ENCODE data around the gene KCND2. TPM values are rescaled to one million over a fixed set of nuclear protein-coding genes. Genes with fewer than 3 reads are reported as not detected.

Gene KCND2
- total RNA-seq, 2 donors from 2014 or later, result not detected

- H3K36me3 Mint-ChIP-seq (ENCODE audit: low read depth), result no peaks in the 10 kb centered on the region
- H3K27me3 Mint-ChIP-seq, result no peaks in the 10 kb centered on the region
- H3K9me3 Mint-ChIP-seq, result peaks cover 5% of the 10 kb centered on the region
- no peak overlapping the region for H3K27ac Mint-ChIP-seq
- no peak overlapping the region for H3K4me3 Mint-ChIP-seq
- no peaks in the 10 kb centered on the region for H3K4me1 Mint-ChIP-seq
- ATAC-seq (replicated peaks), result no peak
Measured at GRCh38 chr7:120412139-120413050, 139.4 kb downstream of the KCND2 start.

GRCh38 chr7:120413164-120413563, 140.2 kb downstream of the KCND2 start:
- Mint-ChIP-seq H3K4me1 (no peaks in the 10 kb centered on the region), H3K27me3 (no peaks in the 10 kb centered on the region), H3K36me3 (ENCODE audit: low read depth) (no peaks in the 10 kb centered on the region), H3K4me3 (no peak overlapping the region), H3K27ac (no peak overlapping the region), H3K9me3 (peaks cover 1% of the 10 kb centered on the region)
- no peak for ATAC-seq (replicated peaks)

GRCh38 chr7:120417244-120417979, 144.4 kb downstream of the KCND2 start:
- Mint-ChIP-seq H3K9me3 (peaks cover 5% of the 10 kb centered on the region), H3K4me1 (no peaks in the 10 kb centered on the region), H3K27ac (no peak overlapping the region), H3K27me3 (no peaks in the 10 kb centered on the region), H3K36me3 (ENCODE audit: low read depth) (no peaks in the 10 kb centered on the region), H3K4me3 (no peak overlapping the region)
- ATAC-seq (replicated peaks), result no peak

- H3K27me3 Mint-ChIP-seq, result no peaks in the 10 kb centered on the region
- H3K4me1 Mint-ChIP-seq, result no peaks in the 10 kb centered on the region
- H3K4me3 Mint-ChIP-seq, result no peak overlapping the region
- no peaks in the 10 kb centered on the region for H3K36me3 Mint-ChIP-seq (ENCODE audit: low read depth)
- ATAC-seq (replicated peaks), result no peak
- H3K9me3 Mint-ChIP-seq, result peaks cover 8% of the 10 kb centered on the region
- H3K27ac Mint-ChIP-seq, result no peak overlapping the region
Measured at GRCh38 chr7:120421151-120421651, 148.2 kb downstream of the KCND2 start.

GRCh38 chr7:120431016-120431415, 158.0 kb downstream of the KCND2 start:
- no peak overlapping the region for H3K4me3 Mint-ChIP-seq
- no peaks in the 10 kb centered on the region for H3K4me1 Mint-ChIP-seq
- H3K36me3 Mint-ChIP-seq (ENCODE audit: low read depth), result no peaks in the 10 kb centered on the region
- peaks cover 8% of the 10 kb centered on the region for H3K9me3 Mint-ChIP-seq
- H3K27ac Mint-ChIP-seq, result no peak overlapping the region
- H3K27me3 Mint-ChIP-seq, result no peaks in the 10 kb centered on the region
- no peak for ATAC-seq (replicated peaks)

GRCh38 chr7:120436487-120437060, 163.6 kb downstream of the KCND2 start:
- Mint-ChIP-seq H3K36me3 (ENCODE audit: low read depth) (no peaks in the 10 kb centered on the region), H3K27me3 (no peaks in the 10 kb centered on the region), H3K27ac (no peak overlapping the region), H3K4me3 (no peak overlapping the region), H3K9me3 (peaks cover 7% of the 10 kb centered on the region), H3K4me1 (no peaks in the 10 kb centered on the region)
- no peak for ATAC-seq (replicated peaks)

GRCh38 chr7:120441850-120442249, 168.9 kb downstream of the KCND2 start:
- H3K36me3 Mint-ChIP-seq (ENCODE audit: low read depth), result no peaks in the 10 kb centered on the region
- no peak overlapping the region for H3K27ac Mint-ChIP-seq
- H3K4me3 Mint-ChIP-seq, result no peak overlapping the region
- ATAC-seq (replicated peaks), result no peak
- H3K27me3 Mint-ChIP-seq, result no peaks in the 10 kb centered on the region
- H3K9me3 Mint-ChIP-seq, result peaks cover 17% of the 10 kb centered on the region
- H3K4me1 Mint-ChIP-seq, result no peaks in the 10 kb centered on the region

- H3K4me3 Mint-ChIP-seq, result no peak overlapping the region
- no peaks in the 10 kb centered on the region for H3K27me3 Mint-ChIP-seq
- H3K36me3 Mint-ChIP-seq (ENCODE audit: low read depth), result no peaks in the 10 kb centered on the region
- no peak overlapping the region for H3K27ac Mint-ChIP-seq
- H3K9me3 Mint-ChIP-seq, result peaks cover 17% of the 10 kb centered on the region
- ATAC-seq (replicated peaks), result no peak
- H3K4me1 Mint-ChIP-seq, result no peaks in the 10 kb centered on the region
Measured at GRCh38 chr7:120442838-120443237, 169.9 kb downstream of the KCND2 start.

- H3K27me3 Mint-ChIP-seq, result no peaks in the 10 kb centered on the region
- peaks cover 15% of the 10 kb centered on the region for H3K9me3 Mint-ChIP-seq
- no peaks in the 10 kb centered on the region for H3K4me1 Mint-ChIP-seq
- H3K4me3 Mint-ChIP-seq, result no peak overlapping the region
- H3K27ac Mint-ChIP-seq, result no peak overlapping the region
- no peaks in the 10 kb centered on the region for H3K36me3 Mint-ChIP-seq (ENCODE audit: low read depth)
- no peak for ATAC-seq (replicated peaks)
Measured at GRCh38 chr7:120444650-120445049, 171.7 kb downstream of the KCND2 start.

- no peak overlapping the region for H3K27ac Mint-ChIP-seq
- H3K27me3 Mint-ChIP-seq, result no peaks in the 10 kb centered on the region
- H3K9me3 Mint-ChIP-seq, result peaks cover 13% of the 10 kb centered on the region
- no peaks in the 10 kb centered on the region for H3K36me3 Mint-ChIP-seq (ENCODE audit: low read depth)
- no peak for ATAC-seq (replicated peaks)
- no peak overlapping the region for H3K4me3 Mint-ChIP-seq
- no peaks in the 10 kb centered on the region for H3K4me1 Mint-ChIP-seq
Measured at GRCh38 chr7:120445276-120445675, 172.3 kb downstream of the KCND2 start.

GRCh38 chr7:120452665-120453064, 179.7 kb downstream of the KCND2 start:
- H3K27me3 Mint-ChIP-seq, result no peaks in the 10 kb centered on the region
- ATAC-seq (replicated peaks), result no peak
- no peaks in the 10 kb centered on the region for H3K36me3 Mint-ChIP-seq (ENCODE audit: low read depth)
- H3K27ac Mint-ChIP-seq, result no peak overlapping the region
- H3K4me3 Mint-ChIP-seq, result no peak overlapping the region
- H3K4me1 Mint-ChIP-seq, result no peaks in the 10 kb centered on the region
- peaks cover 9% of the 10 kb centered on the region for H3K9me3 Mint-ChIP-seq

GRCh38 chr7:120456699-120457098, 183.7 kb downstream of the KCND2 start:
- H3K36me3 Mint-ChIP-seq (ENCODE audit: low read depth), result no peaks in the 10 kb centered on the region
- H3K27ac Mint-ChIP-seq, result no peak overlapping the region
- H3K9me3 Mint-ChIP-seq, result peaks cover 9% of the 10 kb centered on the region
- H3K27me3 Mint-ChIP-seq, result no peaks in the 10 kb centered on the region
- no peaks in the 10 kb centered on the region for H3K4me1 Mint-ChIP-seq
- ATAC-seq (replicated peaks), result no peak
- H3K4me3 Mint-ChIP-seq, result no peak overlapping the region

GRCh38 chr7:120460949-120461348, 188.0 kb downstream of the KCND2 start:
- peaks cover 13% of the 10 kb centered on the region for H3K9me3 Mint-ChIP-seq
- H3K27me3 Mint-ChIP-seq, result no peaks in the 10 kb centered on the region
- no peak overlapping the region for H3K27ac Mint-ChIP-seq
- ATAC-seq (replicated peaks), result no peak
- no peak overlapping the region for H3K4me3 Mint-ChIP-seq
- no peaks in the 10 kb centered on the region for H3K4me1 Mint-ChIP-seq
- no peaks in the 10 kb centered on the region for H3K36me3 Mint-ChIP-seq (ENCODE audit: low read depth)

GRCh38 chr7:120462991-120463390, 190.0 kb downstream of the KCND2 start:
- H3K4me3 Mint-ChIP-seq, result no peak overlapping the region
- no peak for ATAC-seq (replicated peaks)
- H3K9me3 Mint-ChIP-seq, result peaks cover 16% of the 10 kb centered on the region
- no peaks in the 10 kb centered on the region for H3K36me3 Mint-ChIP-seq (ENCODE audit: low read depth)
- no peaks in the 10 kb centered on the region for H3K4me1 Mint-ChIP-seq
- no peaks in the 10 kb centered on the region for H3K27me3 Mint-ChIP-seq
- H3K27ac Mint-ChIP-seq, result no peak overlapping the region
